HG03175 (cell line): ENCODE data around the gene DDX52.
"Not testable (repeated sequence)": the region's sequence is repeated elsewhere in the genome, so short reads cannot be mapped to it uniquely, and the experiment has no call there.

Experiments used
- ATAC-seq: cut with Tn5 transposase; IDR thresholded peaks from one replicate; pipeline ENCODE4 v1.9.1; 2021; ENCODE audit warnings: mild to moderate bottlenecking, moderate library complexity; ENCODE audit not compliant: unreplicated experiment

The DDX52 gene

GRCh38 chr17:37643118-37643766 lies at the start of gene DDX52:
Gene DDX52, minus strand, starts transcription at chr17:37643446. Its CDS starts 26 bp downstream, at chr17:37643420.
- peak; percentile 93 for ATAC-seq

GRCh38 chr17:37691807-37692206 lies 48.6 kb upstream of the DDX52 start:
- no peak for ATAC-seq

GRCh38 chr17:37689317-37689716 lies 46.1 kb upstream of the DDX52 start:
- ATAC-seq = no peak

GRCh38 chr17:37683454-37683984 lies 40.3 kb upstream of the DDX52 start:
- no peak for ATAC-seq

- ATAC-seq = no peak
Measured at GRCh38 chr17:37682007-37682406, 38.8 kb upstream of the DDX52 start.

GRCh38 chr17:37679995-37680394 lies 36.7 kb upstream of the DDX52 start:
- ATAC-seq = not testable (repeated sequence)

GRCh38 chr17:37678036-37678435 lies 34.8 kb upstream of the DDX52 start:
- ATAC-seq = no peak

GRCh38 chr17:37677021-37677420 lies 33.8 kb upstream of the DDX52 start:
- ATAC-seq = no peak

GRCh38 chr17:37676115-37676925 lies 33.1 kb upstream of the DDX52 start:
- ATAC-seq = no peak

- ATAC-seq = no peak
Measured at GRCh38 chr17:37674511-37674910, 31.3 kb upstream of the DDX52 start.

GRCh38 chr17:37673386-37673785 lies 30.1 kb upstream of the DDX52 start:
- no peak for ATAC-seq

GRCh38 chr17:37672548-37673078 lies 29.4 kb upstream of the DDX52 start:
- no peak for ATAC-seq

- no peak for ATAC-seq
Measured at GRCh38 chr17:37671824-37672547, 28.7 kb upstream of the DDX52 start.

- no peak for ATAC-seq
Measured at GRCh38 chr17:37671028-37671823, 28.0 kb upstream of the DDX52 start.

GRCh38 chr17:37667039-37667438 lies 23.8 kb upstream of the DDX52 start:
- no peak for ATAC-seq

GRCh38 chr17:37664214-37664613 lies 21.0 kb upstream of the DDX52 start:
- no peak for ATAC-seq

- ATAC-seq = no peak
Measured at GRCh38 chr17:37662353-37662752, 19.1 kb upstream of the DDX52 start.

GRCh38 chr17:37661400-37662014 lies 18.3 kb upstream of the DDX52 start:
- ATAC-seq = no peak

- no peak for ATAC-seq
Measured at GRCh38 chr17:37659925-37660324, 16.7 kb upstream of the DDX52 start.

GRCh38 chr17:37657202-37657601 lies 14.0 kb upstream of the DDX52 start:
- no peak for ATAC-seq
